Measurements from ENCODE around the gene PACSIN3. TPM values are rescaled to one million over a fixed set of nuclear protein-coding genes. Genes with fewer than 3 reads are reported as not detected.

Gene PACSIN3
- total and polyA plus RNA-seq, 12 donors = 49.4 to 211 (median 100) TPM

- TF ChIP-seq CTCF (IDR thresholded peaks at IDR 0.05) (no peak), POLR2A (IDR thresholded peaks at IDR 0.05) (no peak)
- 91 to 97% (median 96%) methylated on average over 2 of the region's 2 CpGs for WGBS, 4 donors
- no peak overlapping the region for H3K27ac ChIP-seq
- no peaks in the 10 kb centered on the region for H3K36me3 ChIP-seq (replicated peaks in 1 of 2)
- no peaks in the 10 kb centered on the region for H3K9me3 ChIP-seq (replicated peaks in 1 of 3)
- no peaks in the 10 kb centered on the region for H3K4me1 ChIP-seq (replicated peaks in 1 of 2)
- no peak overlapping the region for H3K4me3 ChIP-seq
- no peaks in the 10 kb centered on the region for H3K27me3 ChIP-seq
- no peak for DNase-seq
- intact Hi-C loops (cut with DNase I) = no loop called here
Measured at GRCh38 chr11:47131136-47131535, 55.1 kb downstream of the PACSIN3 start.

GRCh38 chr11:47130543-47130942, 55.7 kb downstream of the PACSIN3 start:
- 80 to 83% (median 81%) methylated on average over 3 of the region's 3 CpGs for WGBS, 4 donors
- Histone ChIP-seq H3K27ac (no peak overlapping the region), H3K27me3 (no peaks in the 10 kb centered on the region), H3K36me3 (replicated peaks in 1 of 2) (no peaks in the 10 kb centered on the region), H3K4me1 (replicated peaks in 1 of 2) (no peaks in the 10 kb centered on the region), H3K4me3 (no peak overlapping the region), H3K9me3 (replicated peaks in 1 of 3) (no peaks in the 10 kb centered on the region)
- TF ChIP-seq POLR2A (IDR thresholded peaks at IDR 0.05) = no peak
- DNase-seq = no peak
- intact Hi-C loops (cut with DNase I) = no loop called here

Small RNA genes within 50 kb of the gene (microRNA-seq; reads per million reads assigned to microRNA genes)
- gene MIR6745 = 0.28 to 1.1 (median 0.45) reads per million in 3 donors

Small RNA genes within 50 kb of the gene (small RNA-seq; reads per million reads assigned to genes)
- 0 reads per million in 2 donors for gene MIR6745

Other genes starting within 250 kb of the PACSIN3 start
- gene CSTPP1, start 249.7 kb downstream of the PACSIN3 start, total RNA-seq = 10 to 100 TPM; 17.6 to 63.0 (median 24.7) TPM
- gene CSTPP1, start 249.7 kb downstream of the PACSIN3 start, polyA plus RNA-seq = 10 to 100 TPM; 19.2 to 26.9 (median 23.5) TPM
- 100 to 1,000 TPM in 6 of 9 donors, 10 to 100 TPM in 3; 74.4 to 411 (median 122) TPM for gene ARFGAP2, start 9.6 kb downstream of the PACSIN3 start, total RNA-seq
- gene ARFGAP2, start 9.6 kb downstream of the PACSIN3 start, polyA plus RNA-seq = 10 to 100 TPM; 72.3 to 92.6 (median 91.1) TPM
- 100 to 1,000 TPM in 1 of 9 donors, 10 to 100 TPM in 8; 35.8 to 121 (median 48.4) TPM for gene DDB2, start 28.5 kb upstream of the PACSIN3 start, total RNA-seq
- 100 to 1,000 TPM in 1 of 3 donors, 10 to 100 TPM in 2; 48.3 to 128 (median 54.9) TPM for gene DDB2, start 28.5 kb upstream of the PACSIN3 start, polyA plus RNA-seq
- gene ACP2, start 62.4 kb upstream of the PACSIN3 start, total RNA-seq = 100 to 1,000 TPM in 4 of 9 donors, 10 to 100 TPM in 5; 64.6 to 127 (median 81.8) TPM
- gene ACP2, start 62.4 kb upstream of the PACSIN3 start, polyA plus RNA-seq = 10 to 100 TPM; 39.8 to 59.7 (median 58.2) TPM
- 10 to 100 TPM; 23.7 to 76.3 (median 42.6) TPM for gene NR1H3, start 71.6 kb upstream of the PACSIN3 start, total RNA-seq
- gene NR1H3, start 71.6 kb upstream of the PACSIN3 start, polyA plus RNA-seq = 100 to 1,000 TPM in 1 of 3 donors, 10 to 100 TPM in 2; 15.4 to 246 (median 75.8) TPM
- 10 to 100 TPM; 38.8 to 83.0 (median 51.1) TPM for gene MADD, start 83.7 kb upstream of the PACSIN3 start, total RNA-seq
- gene MADD, start 83.7 kb upstream of the PACSIN3 start, polyA plus RNA-seq = 10 to 100 TPM; 33.4 to 48.9 (median 45.9) TPM
- 1 to 10 TPM in 8 of 9 donors, under 1 TPM in 1; 0.54 to 4.9 (median 2.0) TPM for gene MYBPC3, start 166.3 kb upstream of the PACSIN3 start, total RNA-seq
- gene MYBPC3, start 166.3 kb upstream of the PACSIN3 start, polyA plus RNA-seq = 1 to 10 TPM; 1.5 to 5.8 (median 2.9) TPM
- gene SPI1, start 192.1 kb upstream of the PACSIN3 start, total RNA-seq = 10 to 100 TPM in 8 of 9 donors, 1 to 10 TPM in 1; 2.7 to 65.6 (median 40.6) TPM
- gene SPI1, start 192.1 kb upstream of the PACSIN3 start, polyA plus RNA-seq = 10 to 100 TPM in 2 of 3 donors, 1 to 10 TPM in 1; 7.0 to 79.2 (median 43.0) TPM
- gene SLC39A13, start 222.2 kb upstream of the PACSIN3 start, total RNA-seq = 10 to 100 TPM; 29.2 to 92.9 (median 57.7) TPM
- 10 to 100 TPM in 2 of 3 donors, 1 to 10 TPM in 1; 8.2 to 80.5 (median 64.5) TPM for gene SLC39A13, start 222.2 kb upstream of the PACSIN3 start, polyA plus RNA-seq
- 100 to 1,000 TPM in 6 of 9 donors, 10 to 100 TPM in 3; 85.4 to 173 (median 128) TPM for gene PSMC3, start 240.0 kb upstream of the PACSIN3 start, total RNA-seq
- 100 to 1,000 TPM; 110 to 291 (median 137) TPM for gene PSMC3, start 240.0 kb upstream of the PACSIN3 start, polyA plus RNA-seq